GM18517 (cell line): ENCODE results near the gene SSBP2.
"Not testable (repeated sequence)": the region's sequence is repeated elsewhere in the genome, so short reads cannot be mapped to it uniquely, and the experiment has no call there.

Experiments used
- ATAC-seq: cut with Tn5 transposase; IDR thresholded peaks from one replicate; pipeline ENCODE4 v1.9.1; 2021; ENCODE audit warnings: mild to moderate bottlenecking, moderate library complexity; ENCODE audit not compliant: unreplicated experiment

Gene SSBP2

DNA sequence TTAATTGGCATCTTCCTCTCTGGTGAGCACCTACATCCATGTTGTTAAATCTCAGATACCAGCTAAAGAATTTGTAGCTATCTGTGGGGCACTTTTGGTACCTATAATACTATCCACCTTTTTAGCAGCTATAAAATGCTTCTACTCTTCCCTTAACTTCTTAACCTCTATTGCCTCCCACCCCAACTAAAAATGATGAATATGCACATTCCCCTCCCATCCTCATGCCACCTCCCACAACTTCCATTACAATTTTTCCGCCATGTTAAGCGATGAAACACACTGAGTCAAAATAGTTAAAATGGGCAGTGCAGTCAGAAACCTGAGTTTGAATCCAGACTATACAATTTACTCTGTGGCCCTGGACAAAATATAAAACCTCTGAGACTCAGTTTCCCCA, 10.1 kb downstream of the SSBP2 start:
- no peak for ATAC-seq

- no peak for ATAC-seq
These were observed 11.6 kb downstream of the SSBP2 start for GRCh38 chr5:81739291-81739690.

DNA sequence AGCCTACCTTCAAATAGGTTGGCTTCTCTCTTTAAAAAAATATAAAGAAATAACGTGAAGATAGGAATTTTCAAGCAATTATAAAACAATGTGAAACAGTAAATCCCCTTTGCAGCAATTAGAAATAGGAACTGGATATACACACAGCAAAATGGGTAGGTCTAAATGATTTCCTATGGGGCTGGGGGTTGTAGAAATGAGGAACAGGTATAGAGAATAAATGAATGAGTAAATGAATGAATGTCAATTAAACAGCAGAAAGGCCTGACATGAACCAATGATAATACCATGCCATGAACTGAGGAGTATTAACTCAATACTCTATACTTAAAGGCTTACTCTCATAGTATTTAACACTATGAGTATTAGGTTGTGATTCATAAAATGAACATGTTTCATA, 21.6 kb downstream of the SSBP2 start:
- no peak for ATAC-seq

DNA sequence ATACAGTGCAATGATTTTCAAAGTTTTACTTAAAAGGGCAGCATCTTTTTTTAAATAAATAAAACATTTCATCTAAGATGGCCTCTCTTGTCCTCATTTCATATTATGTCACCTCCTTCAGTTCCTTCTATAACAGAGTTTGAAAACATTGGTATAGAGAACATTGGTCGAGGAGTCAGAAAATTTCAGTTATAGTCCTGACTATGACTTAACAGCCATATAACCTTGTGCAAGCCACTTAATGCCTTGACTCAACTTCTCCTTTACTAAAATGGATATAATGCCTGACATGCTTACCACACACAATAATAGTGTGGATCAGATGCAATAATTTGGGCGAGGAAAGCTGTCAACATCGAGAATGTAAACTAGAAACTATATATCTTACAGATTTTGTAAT, 22.6 kb downstream of the SSBP2 start:
- no peak for ATAC-seq

DNA sequence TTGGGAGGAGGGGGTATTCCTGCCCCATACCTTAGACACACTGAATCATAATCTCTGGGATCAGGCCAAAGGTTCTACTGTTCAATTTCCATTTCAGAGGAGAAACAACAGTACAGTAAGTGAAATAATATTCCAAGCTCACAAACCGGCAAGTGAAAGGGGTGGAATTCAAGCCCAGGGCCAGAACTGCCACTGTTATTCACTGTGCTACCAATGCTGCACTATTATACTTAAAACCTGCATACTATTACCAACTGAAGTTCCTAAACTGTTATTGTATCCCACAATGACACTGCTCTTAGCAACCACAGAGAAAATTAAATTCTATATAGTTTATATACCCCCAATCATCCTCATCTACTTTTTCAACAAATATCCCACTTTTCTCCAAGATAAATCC, 24.6 kb downstream of the SSBP2 start:
- ATAC-seq: no peak

GRCh38 chr5:81724571-81724970, 26.3 kb downstream of the SSBP2 start:
- ATAC-seq: no peak

DNA sequence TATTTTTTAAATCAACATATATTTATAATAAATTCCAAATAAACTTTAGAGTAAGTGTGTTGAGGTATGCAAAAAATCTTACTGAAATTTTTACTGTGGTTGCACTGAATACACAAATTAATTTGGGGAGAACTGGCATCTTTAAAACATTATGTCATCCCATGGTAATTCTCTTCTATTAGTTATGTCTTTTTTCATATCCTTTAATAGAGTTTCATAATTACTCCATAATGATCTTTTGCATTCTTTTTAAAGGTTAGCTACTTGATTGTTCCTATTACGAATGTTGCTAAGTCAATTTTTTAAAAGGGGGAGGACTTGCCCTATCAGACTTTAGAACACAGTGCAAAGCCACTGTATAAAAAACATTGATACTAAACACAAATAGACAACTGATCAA, 26.8 kb downstream of the SSBP2 start:
- ATAC-seq: no peak

GRCh38 chr5:81721049-81721448, 29.8 kb downstream of the SSBP2 start:
- ATAC-seq: no peak

DNA sequence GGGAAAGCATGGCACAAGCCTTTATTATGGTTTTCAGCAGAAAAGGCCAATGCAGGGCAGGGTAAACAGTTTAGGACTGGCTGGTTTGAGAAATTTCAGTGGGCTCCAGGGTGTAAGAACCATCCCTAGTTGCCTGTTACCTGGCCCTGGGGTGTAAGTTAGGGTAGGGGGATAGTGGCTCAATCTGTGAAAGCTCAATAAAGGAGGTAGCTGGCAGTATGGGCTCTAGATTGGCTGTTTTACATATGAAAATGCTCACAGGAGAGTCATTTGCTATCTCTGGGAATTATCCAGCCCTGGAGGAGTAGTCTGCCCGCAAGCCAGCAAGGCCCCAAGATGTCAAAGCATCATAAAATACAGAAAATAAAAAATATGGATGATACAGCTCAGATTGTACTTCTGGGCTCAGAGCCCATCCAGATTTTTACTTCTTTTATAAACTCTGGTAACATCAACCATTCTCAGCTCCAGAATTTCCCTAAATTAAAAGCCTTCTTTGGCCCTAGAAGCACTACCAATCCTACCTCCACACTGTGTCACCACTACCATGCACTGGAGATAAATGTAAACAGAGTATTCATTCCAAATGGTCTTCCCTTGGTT, 31.1 kb downstream of the SSBP2 start:
- ATAC-seq: no peak

DNA sequence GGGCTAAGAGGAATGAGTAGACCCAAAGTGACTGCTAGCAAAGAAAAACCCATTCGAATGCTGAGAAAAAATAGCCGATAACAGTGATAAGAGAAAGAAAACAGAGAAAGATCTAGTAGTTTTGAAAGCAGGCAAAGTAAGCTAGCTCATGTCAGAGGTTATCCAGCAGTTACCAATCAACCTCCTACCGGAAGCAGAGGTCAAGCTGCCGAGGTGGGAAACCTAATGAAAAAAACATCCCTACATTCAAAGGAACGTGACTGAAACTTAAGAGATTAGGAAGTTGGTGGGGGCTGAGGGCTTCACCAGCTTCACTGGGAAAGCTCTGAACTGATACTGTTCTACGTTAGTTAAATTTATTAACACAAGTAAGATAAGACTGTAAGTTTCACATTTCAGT, 32.6 kb downstream of the SSBP2 start:
- no peak for ATAC-seq

DNA sequence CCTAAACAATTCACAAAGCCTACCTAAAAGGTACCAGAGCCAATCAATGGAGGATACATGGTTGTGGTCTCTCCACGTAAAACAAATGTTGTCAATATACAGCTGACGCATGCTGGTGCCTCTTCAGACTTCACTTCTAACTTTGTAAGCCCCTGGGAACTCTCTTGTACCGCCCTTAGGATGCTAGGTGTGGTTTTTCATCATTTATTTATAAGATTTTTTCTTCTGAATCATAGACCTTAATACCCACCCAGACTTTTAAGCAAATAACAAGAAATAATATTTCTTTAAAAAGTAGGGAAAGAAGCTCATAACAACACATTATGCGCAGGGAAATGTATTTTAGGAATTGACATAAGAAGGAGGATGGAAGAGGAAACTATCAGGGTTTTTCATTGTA, 33.0 kb downstream of the SSBP2 start:
- ATAC-seq: no peak

DNA sequence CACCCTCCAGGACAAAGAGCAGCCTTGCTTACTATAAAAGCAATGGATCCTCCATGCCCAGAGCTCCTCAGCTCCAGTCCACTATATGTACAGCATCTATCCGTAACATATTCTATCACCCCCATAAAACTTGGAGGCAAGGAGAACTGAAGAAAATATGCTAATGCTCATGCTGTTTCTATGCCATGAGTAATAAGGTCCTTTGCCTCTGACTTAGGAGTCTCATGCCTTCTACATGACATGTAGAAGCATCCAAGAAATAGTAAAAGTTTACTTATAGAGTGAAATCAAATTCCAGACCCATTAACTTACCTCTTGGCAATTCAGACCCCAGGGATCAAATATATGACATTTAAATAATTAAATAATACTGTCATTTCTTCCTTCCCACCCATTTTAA, 33.7 kb downstream of the SSBP2 start:
- no peak for ATAC-seq

DNA sequence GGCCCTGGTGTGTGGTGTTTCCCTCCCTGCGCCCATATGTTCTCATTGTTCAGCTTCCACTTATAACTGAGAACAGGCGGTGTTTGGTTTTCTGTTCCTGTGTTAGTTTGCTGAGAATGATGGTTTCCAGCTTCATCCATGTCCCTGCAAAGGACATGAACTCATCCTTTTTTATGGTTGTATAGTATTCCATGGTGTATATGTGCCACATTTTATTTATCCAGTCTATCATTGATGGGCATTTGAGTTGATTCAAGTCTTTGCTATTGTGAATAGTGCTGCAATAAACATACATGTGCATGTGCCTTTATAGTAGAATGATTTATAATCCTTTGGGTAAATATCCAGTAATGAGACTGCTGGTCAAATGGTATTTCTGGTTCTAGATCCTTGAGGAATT, 36.8 kb downstream of the SSBP2 start:
- not testable (repeated sequence) for ATAC-seq

- no peak for ATAC-seq
These were observed 42.0 kb downstream of the SSBP2 start for GRCh38 chr5:81708889-81709288.

GRCh38 chr5:81703840-81704239, 47.1 kb downstream of the SSBP2 start:
- ATAC-seq: no peak

DNA sequence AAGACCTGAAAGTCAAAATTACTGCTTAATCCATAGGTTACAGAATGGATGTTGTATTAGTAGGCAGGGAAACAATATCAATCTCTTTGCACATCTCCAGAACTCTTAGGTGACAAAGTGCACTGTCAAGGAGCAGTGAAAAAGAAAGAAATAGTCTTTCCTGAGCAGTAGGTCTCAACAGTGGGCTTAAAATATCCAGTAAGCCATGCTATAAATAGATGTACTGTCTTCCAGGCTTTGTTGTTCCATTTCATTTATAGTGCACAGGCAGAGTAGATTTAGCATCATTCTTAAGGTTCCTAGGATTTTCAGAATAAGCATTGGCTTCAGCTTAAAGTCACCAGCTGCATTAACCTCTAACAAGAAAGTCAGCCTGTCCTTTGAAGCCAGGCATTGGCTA, 50.7 kb downstream of the SSBP2 start:
- no peak for ATAC-seq

GRCh38 chr5:81698813-81699212, 52.1 kb downstream of the SSBP2 start:
- no peak for ATAC-seq

GRCh38 chr5:81696418-81697397, 54.2 kb downstream of the SSBP2 start:
- ATAC-seq: no peak

- no peak for ATAC-seq
These were observed 56.2 kb downstream of the SSBP2 start for GRCh38 chr5:81694726-81695125.

DNA sequence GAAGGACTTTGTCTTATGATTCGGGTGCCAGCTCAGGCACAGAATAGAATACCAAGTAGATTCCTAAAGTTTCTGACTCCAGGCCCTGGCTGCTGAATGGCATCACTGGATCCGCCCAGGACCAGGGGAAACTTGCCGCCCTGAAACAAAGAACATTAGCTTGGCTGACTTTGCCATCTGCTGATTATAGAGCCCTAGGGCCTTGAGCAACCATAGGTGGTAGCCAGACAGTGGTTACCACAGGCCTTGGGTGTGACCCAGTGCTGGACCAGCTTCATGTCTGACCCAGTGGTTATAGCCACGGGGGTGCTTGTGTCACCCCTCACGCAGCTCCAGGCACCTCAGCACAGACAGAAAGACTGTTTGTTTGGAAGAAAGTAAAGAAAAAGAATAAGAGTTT, 62.7 kb downstream of the SSBP2 start:
- no peak for ATAC-seq

GRCh38 chr5:81687292-81687691, 63.6 kb downstream of the SSBP2 start:
- no peak for ATAC-seq

- ATAC-seq: no peak
These were observed 65.4 kb downstream of the SSBP2 start for GRCh38 chr5:81685471-81685870.
